Subcutaneous adipose tissue (tissue), 4 donors: ENCODE results near the gene TTC17. TPM values are rescaled to one million over a fixed set of nuclear protein-coding genes. Genes with fewer than 3 reads are reported as not detected.

Experiments used
- small RNA-seq: library from RNA; depleted of rRNA; stranded (forward); fragments of <200 nt; gene quantifications from one replicate; pipeline ENCODE3, GENCODE V24; 2016
- total RNA-seq, 4 donors: library from RNA; depleted of rRNA; stranded (reverse); fragments of >200 nt; gene quantifications; one replicate each; pipeline ENCODE4 v1.1.0, GENCODE V29; 2016
- TF ChIP-seq, protein P1 (sequence below): fragments of 450-650 bp; IDR thresholded peaks from one replicate; pipeline ENCODE4 v1.5.1; 2016; ENCODE audit warnings: low read depth, mild to moderate bottlenecking, control low read depth, antibody characterized with exemption, moderate library complexity

TTC17 gene
- total RNA-seq, 4 donors from 2014 or later, result 105 to 144 (median 117) TPM

- TF ChIP-seq, protein P1, sequence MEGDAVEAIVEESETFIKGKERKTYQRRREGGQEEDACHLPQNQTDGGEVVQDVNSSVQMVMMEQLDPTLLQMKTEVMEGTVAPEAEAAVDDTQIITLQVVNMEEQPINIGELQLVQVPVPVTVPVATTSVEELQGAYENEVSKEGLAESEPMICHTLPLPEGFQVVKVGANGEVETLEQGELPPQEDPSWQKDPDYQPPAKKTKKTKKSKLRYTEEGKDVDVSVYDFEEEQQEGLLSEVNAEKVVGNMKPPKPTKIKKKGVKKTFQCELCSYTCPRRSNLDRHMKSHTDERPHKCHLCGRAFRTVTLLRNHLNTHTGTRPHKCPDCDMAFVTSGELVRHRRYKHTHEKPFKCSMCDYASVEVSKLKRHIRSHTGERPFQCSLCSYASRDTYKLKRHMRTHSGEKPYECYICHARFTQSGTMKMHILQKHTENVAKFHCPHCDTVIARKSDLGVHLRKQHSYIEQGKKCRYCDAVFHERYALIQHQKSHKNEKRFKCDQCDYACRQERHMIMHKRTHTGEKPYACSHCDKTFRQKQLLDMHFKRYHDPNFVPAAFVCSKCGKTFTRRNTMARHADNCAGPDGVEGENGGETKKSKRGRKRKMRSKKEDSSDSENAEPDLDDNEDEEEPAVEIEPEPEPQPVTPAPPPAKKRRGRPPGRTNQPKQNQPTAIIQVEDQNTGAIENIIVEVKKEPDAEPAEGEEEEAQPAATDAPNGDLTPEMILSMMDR, result no peak
Measured at GRCh38 chr11:43542750-43543712, 184.3 kb downstream of the TTC17 start.

Small RNA genes lying within 50 kb of the gene (small RNA-seq; reads per million reads assigned to genes)
- gene RF00019 (0.49 reads per million), gene RN7SKP287 (not detected)

Other genes starting within 250 kb of the TTC17 start
- 10 to 100 TPM; 59.0 to 87.2 (median 61.5) TPM for gene API5, start 46.9 kb upstream of the TTC17 start, total RNA-seq